ENCODE measurements around the gene MGAT1.

DNA sequence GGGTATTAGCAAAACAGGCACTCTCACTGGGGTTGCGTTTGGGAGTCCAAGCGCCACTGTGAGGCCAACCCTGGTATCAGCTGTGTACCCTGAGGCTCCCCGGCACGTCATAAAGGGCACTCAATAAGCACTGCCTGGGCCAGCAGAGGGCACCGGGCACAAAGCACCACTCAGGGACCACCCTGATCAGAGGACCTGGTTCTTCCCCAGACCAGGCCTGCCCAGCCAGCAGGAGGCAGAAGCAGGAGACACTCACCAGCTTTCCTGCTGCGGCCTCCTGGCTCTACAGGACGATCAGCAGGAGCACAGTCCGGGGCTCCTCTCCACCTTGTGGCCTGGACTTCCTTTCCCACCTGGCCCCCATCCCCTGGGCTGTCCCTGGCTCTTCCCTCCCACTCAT lies 12.6 kb downstream of the MGAT1 start:
- TF ChIP-seq, protein P1, sequence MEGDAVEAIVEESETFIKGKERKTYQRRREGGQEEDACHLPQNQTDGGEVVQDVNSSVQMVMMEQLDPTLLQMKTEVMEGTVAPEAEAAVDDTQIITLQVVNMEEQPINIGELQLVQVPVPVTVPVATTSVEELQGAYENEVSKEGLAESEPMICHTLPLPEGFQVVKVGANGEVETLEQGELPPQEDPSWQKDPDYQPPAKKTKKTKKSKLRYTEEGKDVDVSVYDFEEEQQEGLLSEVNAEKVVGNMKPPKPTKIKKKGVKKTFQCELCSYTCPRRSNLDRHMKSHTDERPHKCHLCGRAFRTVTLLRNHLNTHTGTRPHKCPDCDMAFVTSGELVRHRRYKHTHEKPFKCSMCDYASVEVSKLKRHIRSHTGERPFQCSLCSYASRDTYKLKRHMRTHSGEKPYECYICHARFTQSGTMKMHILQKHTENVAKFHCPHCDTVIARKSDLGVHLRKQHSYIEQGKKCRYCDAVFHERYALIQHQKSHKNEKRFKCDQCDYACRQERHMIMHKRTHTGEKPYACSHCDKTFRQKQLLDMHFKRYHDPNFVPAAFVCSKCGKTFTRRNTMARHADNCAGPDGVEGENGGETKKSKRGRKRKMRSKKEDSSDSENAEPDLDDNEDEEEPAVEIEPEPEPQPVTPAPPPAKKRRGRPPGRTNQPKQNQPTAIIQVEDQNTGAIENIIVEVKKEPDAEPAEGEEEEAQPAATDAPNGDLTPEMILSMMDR (conservative IDR thresholded peaks at IDR 0.05 in 1 of 2, IDR thresholded peaks at IDR 0.05 in 1 of 2; ENCODE audit: extremely low read depth in 1 of 2, insufficient read depth in 1 of 2, low read depth in 1 of 2, low read length in 2 of 2): no peak
- TF ChIP-seq EZH2 (IDR thresholded peaks at IDR 0.05; ENCODE audit: borderline replicate concordance, low read length): no peak

Data from mammary epithelial cell (primary cell).